22Rv1 (cell line): ENCODE measurements around the gene SHD.
"Not testable (repeated sequence)": the region's sequence is repeated elsewhere in the genome, so short reads cannot be mapped to it uniquely, and the experiment has no call there.

Experiments used
- CTCF ChIP-seq: fragments of 450-650 bp; IDR thresholded peaks from 2 replicates; pipeline ENCODE4 v1.5.1; 2017; ENCODE audit warnings: mild to moderate bottlenecking
- ZFX ChIP-seq: fragments of 450-650 bp; IDR thresholded peaks from 2 replicates; pipeline ENCODE4 v1.6.1; 2017; ENCODE audit warnings: antibody characterized with exemption, borderline replicate concordance

- TF ChIP-seq CTCF, ZFX: not testable (repeated sequence)
These were observed 33.1 kb upstream of the SHD start for GRCh38 chr19:4245938-4246337.
